GM18909 (cell line): ENCODE results near the gene MBD4.

Experiments
- ATAC-seq: cut with Tn5 transposase; IDR thresholded peaks from one replicate; pipeline ENCODE4 v1.9.1; 2021; ENCODE audit warnings: mild to moderate bottlenecking; ENCODE audit not compliant: unreplicated experiment, poor library complexity

MBD4 gene

GRCh38 chr3:129433565-129433964 lies 6.2 kb downstream of the MBD4 start:
- no peak for ATAC-seq

GRCh38 chr3:129432671-129433070 lies 7.1 kb downstream of the MBD4 start:
- no peak for ATAC-seq

- no peak for ATAC-seq
Measured at GRCh38 chr3:129432036-129432435, 7.7 kb downstream of the MBD4 start.

GRCh38 chr3:129429602-129430001 lies 10.1 kb downstream of the MBD4 start:
- ATAC-seq: no peak

- ATAC-seq: no peak
Measured at GRCh38 chr3:129429080-129429451, 10.7 kb downstream of the MBD4 start.

GRCh38 chr3:129428376-129429079 lies 11.2 kb downstream of the MBD4 start, which contains the start of gene EFCAB12:
Gene EFCAB12, minus strand, starts transcription at chr3:129428636. Its CDS starts 148 bp downstream, at chr3:129428488.
- peak; percentile 93 for ATAC-seq

GRCh38 chr3:129428007-129428375 lies 11.8 kb downstream of the MBD4 start:
- no peak for ATAC-seq

GRCh38 chr3:129425619-129426018 lies 14.1 kb downstream of the MBD4 start:
- no peak for ATAC-seq

GRCh38 chr3:129425213-129425612 lies 14.5 kb downstream of the MBD4 start:
- ATAC-seq: no peak

GRCh38 chr3:129424185-129424841 lies 15.4 kb downstream of the MBD4 start:
- ATAC-seq: peak; percentile 66

GRCh38 chr3:129422897-129423296 lies 16.9 kb downstream of the MBD4 start:
- no peak for ATAC-seq

GRCh38 chr3:129421988-129422745 lies 17.6 kb downstream of the MBD4 start:
- ATAC-seq: no peak

GRCh38 chr3:129421236-129421883 lies 18.4 kb downstream of the MBD4 start:
- ATAC-seq: no peak

- no peak for ATAC-seq
Measured at GRCh38 chr3:129419476-129419875, 20.3 kb downstream of the MBD4 start.

GRCh38 chr3:129418041-129418973 lies 21.4 kb downstream of the MBD4 start:
- ATAC-seq: no peak

GRCh38 chr3:129417326-129417725 lies 22.4 kb downstream of the MBD4 start:
- ATAC-seq: no peak

GRCh38 chr3:129416415-129416814 lies 23.3 kb downstream of the MBD4 start:
- no peak for ATAC-seq

GRCh38 chr3:129415830-129416229 lies 23.9 kb downstream of the MBD4 start:
- no peak for ATAC-seq

- ATAC-seq: no peak
Measured at GRCh38 chr3:129415378-129415777, 24.4 kb downstream of the MBD4 start.
